Activated naive CD4-positive, alpha-beta T cell (primary cell): ENCODE measurements around the gene WDR88.
A peak's percentile ranks its signal among the peaks of the same experiment; 100 is the strongest.
"Not testable (repeated sequence)": the region's sequence is repeated elsewhere in the genome, so short reads cannot be mapped to it uniquely, and the experiment has no call there.

Experiments
- DNase-seq, 4 experiments: peaks; one replicate each; lab custom pipeline; 2025; lab: John Stamatoyannopoulos, UW

WDR88 gene

GRCh38 chr19:33132021-33132420 is at the start of gene WDR88:
TSS of gene WDR88 (plus strand) at chr19:33132114. CDS start at chr19:33132170, 56 bp downstream.
- DNase-seq, result no peak

DNA sequence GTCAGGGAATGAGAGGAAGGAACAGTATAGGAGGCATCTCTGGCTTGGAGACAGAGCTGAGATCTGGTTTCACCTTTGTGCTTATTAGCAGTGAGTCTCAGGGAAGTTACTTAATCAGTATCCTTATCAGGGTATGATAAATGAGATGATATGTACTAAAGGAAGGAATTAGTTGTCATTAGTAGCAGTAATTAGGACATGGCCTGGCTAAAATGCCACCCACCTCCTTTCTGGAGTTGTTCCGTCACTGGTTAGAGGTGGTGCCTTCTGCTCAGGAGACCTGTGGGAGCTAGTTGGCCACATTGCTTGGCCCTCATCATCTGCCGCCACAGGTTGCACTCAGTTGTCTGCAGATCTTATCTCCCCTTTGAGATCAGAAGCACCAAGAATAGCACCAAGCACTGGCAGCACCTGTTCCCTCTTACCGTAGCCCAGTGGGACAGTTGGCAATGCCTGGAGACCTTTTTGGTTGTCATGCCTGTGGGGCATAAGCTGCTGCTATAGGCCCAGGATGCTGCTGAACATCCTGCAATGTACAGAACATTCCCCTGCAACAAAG is 46.3 kb upstream of the WDR88 start:
- DNase-seq, result no peak

DNA sequence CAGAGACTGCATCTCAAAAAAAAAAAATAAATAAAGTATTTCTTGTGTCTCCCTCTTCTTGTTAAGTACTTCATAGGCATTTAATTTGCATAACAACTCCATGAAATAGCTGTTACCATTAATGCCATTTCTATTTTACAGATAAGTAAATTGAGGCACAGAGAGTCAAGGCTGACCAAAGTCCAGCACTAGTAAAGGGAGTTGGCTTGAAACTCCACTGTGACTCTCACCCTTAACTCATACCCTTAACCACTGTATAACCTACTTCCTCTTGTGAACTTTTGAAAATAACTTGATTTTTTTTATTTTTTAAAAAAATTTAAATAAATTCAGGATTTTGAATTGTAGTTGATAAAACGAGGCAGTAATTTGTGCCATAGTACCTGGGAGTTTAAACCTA is 45.0 kb upstream of the WDR88 start:
- no peak for DNase-seq

- no peak for DNase-seq
These were observed 42.9 kb upstream of the WDR88 start for GRCh38 chr19:33089010-33089409.

DNA sequence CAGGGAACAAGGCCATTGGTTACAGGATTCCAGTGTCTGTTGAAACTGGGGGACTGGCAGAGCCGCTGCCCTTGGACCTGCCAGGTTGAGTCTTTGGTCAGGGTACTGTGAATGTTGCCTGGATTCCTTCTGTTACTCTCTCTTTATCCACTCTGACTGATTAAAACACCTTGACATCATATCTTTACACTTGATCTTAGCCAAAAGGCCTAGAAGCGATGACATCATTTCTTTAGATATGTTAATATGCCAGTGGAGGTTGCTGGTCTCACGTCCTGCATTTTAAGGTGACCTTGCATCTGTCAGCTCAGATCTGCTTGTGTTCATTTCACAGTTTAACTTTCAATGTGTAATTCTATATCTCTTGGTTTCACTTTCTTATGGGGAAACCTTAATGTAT is 41.7 kb upstream of the WDR88 start:
- DNase-seq, result no peak

GRCh38 chr19:33093420-33094210 is 38.3 kb upstream of the WDR88 start:
- no peak for DNase-seq

DNA sequence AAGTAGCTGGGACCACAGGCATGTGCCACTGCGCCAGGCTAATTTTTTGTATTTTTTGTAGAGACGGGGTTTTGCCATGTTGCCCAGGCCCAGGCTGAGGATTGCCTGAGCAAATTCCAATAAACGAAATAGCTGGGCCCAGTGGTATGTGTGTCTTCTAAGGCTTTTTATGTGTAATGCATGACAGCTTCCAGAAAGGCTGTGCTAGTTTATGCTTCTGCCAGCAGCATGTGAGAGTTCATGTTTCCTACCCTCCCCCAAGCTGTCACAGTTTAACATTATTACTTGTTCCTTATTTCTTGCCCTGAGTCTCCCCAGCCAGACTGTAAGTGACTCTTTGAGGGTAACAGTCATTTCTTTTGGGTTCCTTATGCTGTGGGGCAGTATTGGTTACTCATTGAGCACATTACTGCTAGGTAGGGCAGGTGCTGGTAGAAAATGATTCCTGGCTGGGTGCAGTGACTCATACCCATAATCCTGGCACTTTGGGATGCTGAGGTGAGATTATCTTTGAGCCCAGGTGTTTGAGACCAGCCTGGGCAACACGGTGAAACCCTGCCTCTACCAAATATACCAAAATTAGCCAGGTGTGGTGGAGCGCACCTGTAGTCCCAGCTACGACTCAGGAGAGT is 37.4 kb upstream of the WDR88 start:
- DNase-seq, result no peak

DNA sequence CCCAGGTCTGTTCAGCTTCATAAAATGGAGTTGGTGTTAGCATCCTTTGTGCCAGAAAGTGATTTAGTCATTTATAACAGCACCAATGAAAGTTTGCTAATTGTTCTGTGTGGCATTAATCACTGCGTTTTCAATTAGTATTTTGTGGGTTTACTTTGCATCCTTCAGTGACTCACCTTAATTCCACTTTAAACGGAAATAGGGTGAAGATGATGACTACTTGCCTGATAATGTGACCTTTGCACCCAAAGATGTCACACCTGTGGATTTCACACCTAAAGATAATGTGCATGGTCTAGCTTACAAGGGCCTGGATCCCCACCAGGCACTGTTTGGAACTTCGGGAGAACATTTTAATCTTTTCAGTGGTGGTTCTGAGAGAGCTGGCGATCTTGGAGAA is 35.9 kb upstream of the WDR88 start:
- no peak for DNase-seq

GRCh38 chr19:33098055-33098534 is 33.8 kb upstream of the WDR88 start:
- no peak for DNase-seq

- DNase-seq, result no peak
These were observed 30.8 kb upstream of the WDR88 start for GRCh38 chr19:33100894-33101644.

GRCh38 chr19:33102893-33103292 is 29.0 kb upstream of the WDR88 start:
- no peak for DNase-seq

DNA sequence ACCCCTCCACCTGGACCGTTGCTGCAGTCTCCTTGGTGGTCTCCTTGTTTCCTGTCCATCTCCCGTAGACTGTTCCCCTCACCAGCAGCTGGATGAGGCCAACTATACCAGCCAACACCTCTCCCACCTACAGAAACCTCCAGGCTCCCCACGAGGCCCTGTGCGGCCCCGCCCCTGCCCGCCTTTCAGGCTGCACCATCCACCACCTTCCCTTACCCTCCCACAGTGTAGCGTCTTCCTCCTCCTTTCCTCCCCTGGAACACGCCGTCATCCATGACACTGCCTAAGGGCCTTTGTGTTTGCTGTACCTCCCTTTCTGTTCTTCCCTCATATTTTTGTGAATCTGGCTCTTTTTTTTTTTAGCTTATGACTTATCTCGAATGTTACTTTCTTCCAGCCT is 23.8 kb upstream of the WDR88 start:
- no peak for DNase-seq

- no peak for DNase-seq
These were observed 21.6 kb upstream of the WDR88 start for GRCh38 chr19:33110137-33110910.

GRCh38 chr19:33111587-33111986 is 20.3 kb upstream of the WDR88 start:
- DNase-seq, result no peak

- DNase-seq, result no peak
These were observed 17.6 kb upstream of the WDR88 start for GRCh38 chr19:33114312-33114711.

DNA sequence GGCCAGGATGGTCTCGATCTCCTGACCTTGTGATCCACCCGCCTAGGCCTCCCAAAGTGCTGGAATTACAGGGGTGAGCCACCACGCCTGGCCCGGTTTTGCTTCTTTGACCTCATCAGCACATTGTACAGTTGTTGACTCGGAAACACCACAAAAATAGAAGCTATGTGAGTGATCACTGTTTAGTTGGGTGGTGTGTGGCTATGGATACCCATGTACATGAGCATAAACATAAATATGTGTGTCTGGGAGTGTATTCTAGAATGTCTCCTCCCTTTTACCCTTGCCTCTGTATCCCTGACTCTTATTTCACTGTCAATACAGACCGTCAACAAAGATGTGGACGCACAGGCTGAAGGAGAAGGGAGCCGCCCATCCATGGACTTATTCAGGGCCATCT is 14.4 kb upstream of the WDR88 start:
- no peak for DNase-seq

GRCh38 chr19:33118643-33119042 is 13.3 kb upstream of the WDR88 start:
- no peak for DNase-seq

DNA sequence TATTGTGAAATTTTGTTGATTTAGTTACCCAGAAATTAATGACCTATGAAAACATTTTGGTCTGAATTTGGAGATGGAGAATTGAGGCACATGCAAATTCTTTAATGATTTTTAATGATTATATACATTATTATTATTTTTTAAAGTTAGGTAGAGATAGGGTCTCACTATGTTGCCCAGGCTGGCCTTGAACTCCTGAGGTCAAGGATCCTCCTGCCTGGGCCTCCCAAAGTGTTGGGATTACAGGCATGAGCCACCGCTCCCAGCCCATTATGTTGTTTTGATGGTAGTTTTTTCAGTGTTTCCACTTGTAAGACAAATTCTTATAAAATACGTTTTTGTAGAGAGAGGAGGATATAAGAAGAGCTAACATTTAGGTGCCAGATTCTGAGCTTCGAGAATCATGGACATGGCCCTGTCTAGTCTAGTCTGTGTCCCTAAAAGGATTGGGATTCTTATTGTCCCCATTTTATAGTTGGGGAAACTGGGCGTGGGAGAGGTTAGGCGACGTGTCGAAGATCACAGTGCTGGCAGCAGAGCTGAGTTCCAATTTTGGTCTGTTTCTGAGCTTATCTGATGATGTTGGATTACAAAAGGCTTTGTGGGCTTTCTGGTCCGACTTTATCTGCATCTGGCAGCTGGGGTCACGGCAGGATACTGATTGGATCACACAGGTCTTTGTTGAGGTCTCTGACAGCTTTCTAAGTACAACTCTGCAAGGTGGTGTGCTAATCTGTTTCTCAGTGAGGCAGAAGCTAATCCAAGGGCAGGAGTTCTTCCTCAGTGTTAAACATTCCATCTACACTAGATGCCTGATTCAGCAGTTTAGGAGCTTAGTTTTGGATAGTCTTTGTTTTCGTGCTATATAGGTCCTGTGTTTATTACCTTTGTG is 7.5 kb upstream of the WDR88 start:
- no peak for DNase-seq

GRCh38 chr19:33125929-33126388 is 6.0 kb upstream of the WDR88 start:
- peak in 2 of 4 experiments; percentile 30 to 35 for DNase-seq

- not testable (repeated sequence) for DNase-seq
These were observed 5.2 kb upstream of the WDR88 start for GRCh38 chr19:33126712-33127111.

- DNase-seq, result no peak
These were observed 2.0 kb upstream of the WDR88 start for GRCh38 chr19:33129901-33130300.
